ENCODE results near the gene RAB36.

DNA sequence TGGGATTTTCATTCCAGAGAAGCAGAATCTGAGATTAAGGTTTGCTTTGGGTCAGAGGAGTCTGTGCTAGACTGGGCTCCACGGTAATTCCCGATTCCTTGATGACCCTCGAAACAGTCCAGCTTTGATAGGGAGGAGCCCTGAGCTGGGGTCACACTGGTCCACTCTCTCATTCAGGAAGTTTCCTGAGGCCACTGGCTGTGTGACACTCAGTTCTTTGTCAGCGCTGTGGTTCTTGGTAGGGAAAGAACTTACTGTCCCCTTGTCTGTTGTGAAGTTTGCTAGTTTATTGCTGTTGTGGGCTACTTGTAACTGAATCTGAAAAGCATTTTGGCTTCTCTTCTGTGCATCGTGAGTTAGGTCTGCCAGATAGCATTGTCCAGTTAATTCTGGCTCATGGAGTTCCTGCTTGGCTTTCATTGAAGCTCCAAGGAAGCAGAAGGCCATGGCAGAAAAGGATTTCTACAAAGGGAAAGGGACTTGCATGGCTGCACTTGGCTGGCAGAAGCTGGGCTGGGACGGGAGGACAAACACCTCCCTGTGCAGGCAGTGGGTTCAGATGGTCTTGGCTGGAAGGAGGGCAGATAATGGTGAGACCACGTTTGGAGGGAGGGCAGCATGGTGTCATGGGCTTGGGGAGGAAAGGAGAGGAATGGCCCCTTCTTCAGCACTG, 58.3 kb downstream of the RAB36 start:
- TF ChIP-seq, protein P1, sequence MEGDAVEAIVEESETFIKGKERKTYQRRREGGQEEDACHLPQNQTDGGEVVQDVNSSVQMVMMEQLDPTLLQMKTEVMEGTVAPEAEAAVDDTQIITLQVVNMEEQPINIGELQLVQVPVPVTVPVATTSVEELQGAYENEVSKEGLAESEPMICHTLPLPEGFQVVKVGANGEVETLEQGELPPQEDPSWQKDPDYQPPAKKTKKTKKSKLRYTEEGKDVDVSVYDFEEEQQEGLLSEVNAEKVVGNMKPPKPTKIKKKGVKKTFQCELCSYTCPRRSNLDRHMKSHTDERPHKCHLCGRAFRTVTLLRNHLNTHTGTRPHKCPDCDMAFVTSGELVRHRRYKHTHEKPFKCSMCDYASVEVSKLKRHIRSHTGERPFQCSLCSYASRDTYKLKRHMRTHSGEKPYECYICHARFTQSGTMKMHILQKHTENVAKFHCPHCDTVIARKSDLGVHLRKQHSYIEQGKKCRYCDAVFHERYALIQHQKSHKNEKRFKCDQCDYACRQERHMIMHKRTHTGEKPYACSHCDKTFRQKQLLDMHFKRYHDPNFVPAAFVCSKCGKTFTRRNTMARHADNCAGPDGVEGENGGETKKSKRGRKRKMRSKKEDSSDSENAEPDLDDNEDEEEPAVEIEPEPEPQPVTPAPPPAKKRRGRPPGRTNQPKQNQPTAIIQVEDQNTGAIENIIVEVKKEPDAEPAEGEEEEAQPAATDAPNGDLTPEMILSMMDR (IDR thresholded peaks at IDR 0.05) = no peak
- TF ChIP-seq EP300 (IDR thresholded peaks at IDR 0.05; ENCODE audit: borderline replicate concordance in 1 of 2, low read depth in 1 of 2, low read length in 1 of 2) (no peak), SMC3 (IDR thresholded peaks at IDR 0.05; ENCODE audit: low read depth, low read length) (no peak), POLR2AphosphoS5 (IDR thresholded peaks at IDR 0.05; ENCODE audit: low read depth, low read length) (no peak), JUND (IDR thresholded peaks at IDR 0.05) (no peak), NRF1 (IDR thresholded peaks at IDR 0.05; ENCODE audit: low read depth, low read length) (no peak), IRF3 (IDR thresholded peaks at IDR 0.05; ENCODE audit: low read depth, low read length) (no peak), RFX5 (IDR thresholded peaks at IDR 0.05; ENCODE audit: low read length) (no peak), EZH2phosphoT487 (IDR thresholded peaks at IDR 0.05; ENCODE audit: borderline replicate concordance, low read depth) (no peak), SIN3A (IDR thresholded peaks at IDR 0.05; ENCODE audit: borderline replicate concordance, low read depth, low read length) (no peak), TCF12 (IDR thresholded peaks at IDR 0.05) (no peak)

Data from SK-N-SH (cell line).